Activated naive CD4-positive, alpha-beta T cell treated with anti-CD3 and anti-CD28 coated beads, Interleukin-2, amount 50 U/mL, for 72 hours (primary cell): Measurements from ENCODE around the gene ABCF3. TPM values are rescaled to one million over a fixed set of nuclear protein-coding genes. Genes with fewer than 3 reads are reported as not detected.

ENCODE experiments used
- ATAC-seq, 2 donors: fragments of 150-1000 bp; cut with Tn5 transposase; 2 replicates each; pipeline ENCODE4 v1.10.0; 2021; ENCODE audit warnings: mild to moderate bottlenecking in 2 of 2, moderate library complexity in 2 of 2
- DNase-seq, 2 donors: peaks; one replicate each; pipeline ENCODE4 v3.0.0; 2021 to 2022; ENCODE audit warnings: low spot score in 2 of 2
- H3K27ac Mint-ChIP-seq, 2 donors: one replicate each; pipeline ENCODE4 v1.8.0; 2022; ENCODE audit warnings: mild to moderate bottlenecking in 2 of 2, mixed read lengths in 2 of 2
- H3K36me3 Mint-ChIP-seq, 2 donors: one replicate each; pipeline ENCODE4 v1.8.0; 2022; ENCODE audit warnings: mixed read lengths in 2 of 2
- H3K9me3 Mint-ChIP-seq, 2 donors: one replicate each; pipeline ENCODE4 v1.8.0; 2022; ENCODE audit warnings: mixed read lengths in 2 of 2
- total RNA-seq, 2 donors: library from RNA; stranded (reverse); gene quantifications; one replicate each; pipeline ENCODE4 v1.2.3, GENCODE V29; 2022

Gene ABCF3
- total RNA-seq, 2 donors from 2014 or later = 76.6 to 81.3 TPM

GRCh38 chr3:184200825-184201224 is 14.8 kb downstream of the ABCF3 start:
- H3K36me3 Mint-ChIP-seq = no peaks in the 10 kb centered on the region
- no peak for ATAC-seq
- no peaks in the 10 kb centered on the region for H3K9me3 Mint-ChIP-seq
- DNase-seq = no peak
- no peak overlapping the region for H3K27ac Mint-ChIP-seq

GRCh38 chr3:184203526-184203925 is 17.5 kb downstream of the ABCF3 start:
- no peaks in the 10 kb centered on the region for H3K9me3 Mint-ChIP-seq
- no peaks in the 10 kb centered on the region for H3K36me3 Mint-ChIP-seq
- DNase-seq (no peak), ATAC-seq (no peak)
- H3K27ac Mint-ChIP-seq = no peak overlapping the region

GRCh38 chr3:184209146-184209923 is 23.3 kb downstream of the ABCF3 start:
- no peak for ATAC-seq
- H3K36me3 Mint-ChIP-seq = no peaks in the 10 kb centered on the region
- H3K9me3 Mint-ChIP-seq = no peaks in the 10 kb centered on the region
- no peak for DNase-seq
- H3K27ac Mint-ChIP-seq = no peak overlapping the region

GRCh38 chr3:184211297-184211696 is 25.3 kb downstream of the ABCF3 start:
- H3K36me3 Mint-ChIP-seq = no peaks in the 10 kb centered on the region
- ATAC-seq (no peak), DNase-seq (no peak)
- H3K27ac Mint-ChIP-seq = no peak overlapping the region
- no peaks in the 10 kb centered on the region for H3K9me3 Mint-ChIP-seq

GRCh38 chr3:184211718-184212117 is 25.7 kb downstream of the ABCF3 start:
- Mint-ChIP-seq H3K27ac (no peak overlapping the region), H3K36me3 (no peaks in the 10 kb centered on the region), H3K9me3 (no peaks in the 10 kb centered on the region)
- ATAC-seq (no peak), DNase-seq (no peak)

GRCh38 chr3:184218814-184219213 is 32.8 kb downstream of the ABCF3 start:
- Mint-ChIP-seq H3K9me3 (no peaks in the 10 kb centered on the region), H3K36me3 (no peaks in the 10 kb centered on the region), H3K27ac (no peak overlapping the region)
- DNase-seq = no peak
- ATAC-seq = no peak

- ATAC-seq = no peak
These were observed 36.5 kb downstream of the ABCF3 start for GRCh38 chr3:184222521-184222920.

GRCh38 chr3:184223946-184224345 is 37.9 kb downstream of the ABCF3 start:
- no peaks in the 10 kb centered on the region for H3K36me3 Mint-ChIP-seq
- DNase-seq = no peak
- H3K9me3 Mint-ChIP-seq = no peaks in the 10 kb centered on the region
- no peak for ATAC-seq
- H3K27ac Mint-ChIP-seq = no peak overlapping the region

More at GRCh38 chr3:184222521-184222920, 36.5 kb downstream of the ABCF3 start:
- DNase-seq = no peak
- Mint-ChIP-seq H3K36me3 (no peaks in the 10 kb centered on the region), H3K27ac (no peak overlapping the region), H3K9me3 (no peaks in the 10 kb centered on the region)

- Mint-ChIP-seq H3K36me3 (peaks cover 0 to 8% of the 10 kb centered on the region in 2 donors), H3K27ac (no peak overlapping the region), H3K9me3 (no peaks in the 10 kb centered on the region)
- ATAC-seq (peak; percentile 64 to 77), DNase-seq (peak in 1 of 2 donors; percentile 71)
These were observed 41.5 kb downstream of the ABCF3 start for GRCh38 chr3:184227481-184227935.

GRCh38 chr3:184228376-184229137 is 42.6 kb downstream of the ABCF3 start:
- H3K36me3 Mint-ChIP-seq = peaks cover 0 to 8% of the 10 kb centered on the region in 2 donors

GRCh38 chr3:184229394-184230080 is 43.5 kb downstream of the ABCF3 start, which contains the start of gene VWA5B2:
Gene VWA5B2, plus strand, starts transcription at chr3:184229585. Its CDS starts 944 bp downstream, at chr3:184230529.
- no peaks in the 10 kb centered on the region for H3K9me3 Mint-ChIP-seq
- H3K36me3 Mint-ChIP-seq = peaks cover 0 to 8% of the 10 kb centered on the region in 2 donors
- ATAC-seq (peak; percentile 67 to 92), DNase-seq (peak in 1 of 2 donors; percentile 69)
- no peak within 1 kb of the TSS for H3K27ac Mint-ChIP-seq

More at GRCh38 chr3:184228376-184229137, 42.6 kb downstream of the ABCF3 start:
- Mint-ChIP-seq H3K9me3 (no peaks in the 10 kb centered on the region), H3K27ac (no peak overlapping the region)
- DNase-seq = no peak
- ATAC-seq = no peak

- no peak overlapping the region for H3K27ac Mint-ChIP-seq
- ATAC-seq = no peak
- peaks cover 0 to 8% of the 10 kb centered on the region in 2 donors for H3K36me3 Mint-ChIP-seq
These were observed 44.1 kb downstream of the ABCF3 start for GRCh38 chr3:184230081-184230602.

GRCh38 chr3:184230603-184231528 is 44.9 kb downstream of the ABCF3 start:
- Mint-ChIP-seq H3K9me3 (no peaks in the 10 kb centered on the region), H3K27ac (no peak overlapping the region), H3K36me3 (peaks cover 0 to 8% of the 10 kb centered on the region in 2 donors)
- ATAC-seq (no peak), DNase-seq (no peak)

More at GRCh38 chr3:184230081-184230602, 44.1 kb downstream of the ABCF3 start:
- no peaks in the 10 kb centered on the region for H3K9me3 Mint-ChIP-seq
- DNase-seq = no peak

GRCh38 chr3:184231671-184232070 is 45.7 kb downstream of the ABCF3 start:
- no peak overlapping the region for H3K27ac Mint-ChIP-seq
- DNase-seq (no peak), ATAC-seq (no peak)
- H3K36me3 Mint-ChIP-seq = peaks cover 0 to 8% of the 10 kb centered on the region in 2 donors
- H3K9me3 Mint-ChIP-seq = no peaks in the 10 kb centered on the region

GRCh38 chr3:184233127-184233843 is 47.3 kb downstream of the ABCF3 start:
- DNase-seq (no peak), ATAC-seq (no peak)
- Mint-ChIP-seq H3K36me3 (peaks cover 0 to 8% of the 10 kb centered on the region in 2 donors), H3K27ac (no peak overlapping the region), H3K9me3 (no peaks in the 10 kb centered on the region)
